Adipocyte (in vitro differentiated cells): ENCODE data around the gene RAB25.
"Not testable (repeated sequence)": the region's sequence is repeated elsewhere in the genome, so short reads cannot be mapped to it uniquely, and the experiment has no call there.

ENCODE experiments used
- DNase-seq: peaks from one replicate; pipeline ENCODE4 v3.0.0-alpha.2; 2015; ENCODE audit warnings: low read depth
- H3K27me3 ChIP-seq: replicated peaks from 2 replicates; pipeline ENCODE4 v1.7.0; 2013; ENCODE audit warnings: mild to moderate bottlenecking, low read length, moderate library complexity; ENCODE audit not compliant: control insufficient read depth, insufficient read depth
- H3K36me3 ChIP-seq: 2 replicates; pipeline ENCODE4 v1.7.0; 2013; ENCODE audit warnings: low read length, mild to moderate bottlenecking, moderate library complexity; ENCODE audit not compliant: control insufficient read depth, insufficient read depth, severe bottlenecking
- H3K4me1 ChIP-seq: 2 replicates; pipeline ENCODE4 v1.7.0; 2013; ENCODE audit warnings: mild to moderate bottlenecking, low read length, moderate library complexity; ENCODE audit not compliant: control insufficient read depth, insufficient read depth
- H3K4me3 ChIP-seq: 2 replicates; pipeline ENCODE4 v1.7.0; 2013; ENCODE audit warnings: mild to moderate bottlenecking, low read length, moderate library complexity
- H3K9ac ChIP-seq: 2 replicates; pipeline ENCODE4 v1.7.0; 2013; ENCODE audit warnings: mild to moderate bottlenecking, low read length, moderate library complexity
- H3K9me3 ChIP-seq: 2 replicates; pipeline ENCODE4 v1.7.0; 2013; ENCODE audit warnings: mild to moderate bottlenecking, low read length, moderate library complexity; ENCODE audit not compliant: control insufficient read depth

RAB25 gene

DNA sequence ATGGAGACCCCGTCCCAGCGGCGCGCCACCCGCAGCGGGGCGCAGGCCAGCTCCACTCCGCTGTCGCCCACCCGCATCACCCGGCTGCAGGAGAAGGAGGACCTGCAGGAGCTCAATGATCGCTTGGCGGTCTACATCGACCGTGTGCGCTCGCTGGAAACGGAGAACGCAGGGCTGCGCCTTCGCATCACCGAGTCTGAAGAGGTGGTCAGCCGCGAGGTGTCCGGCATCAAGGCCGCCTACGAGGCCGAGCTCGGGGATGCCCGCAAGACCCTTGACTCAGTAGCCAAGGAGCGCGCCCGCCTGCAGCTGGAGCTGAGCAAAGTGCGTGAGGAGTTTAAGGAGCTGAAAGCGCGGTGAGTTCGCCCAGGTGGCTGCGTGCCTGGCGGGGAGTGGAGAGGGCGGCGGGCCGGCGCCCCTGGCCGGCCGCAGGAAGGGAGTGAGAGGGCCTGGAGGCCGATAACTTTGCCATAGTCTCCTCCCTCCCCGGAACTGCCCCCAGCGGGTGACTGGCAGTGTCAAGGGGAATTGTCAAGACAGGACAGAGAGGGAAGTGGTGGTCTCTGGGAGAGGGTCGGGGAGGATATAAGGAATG is 54.1 kb downstream of the RAB25 start:
- no peaks in the 10 kb centered on the region for H3K27me3 ChIP-seq
- H3K9me3 ChIP-seq = no peaks in the 10 kb centered on the region
- H3K4me1 ChIP-seq = peaks cover 43% of the 10 kb centered on the region
- no peak for DNase-seq
- H3K9ac ChIP-seq = peak overlapping the region; percentile 100
- H3K4me3 ChIP-seq = peak overlapping the region; percentile 90
- H3K36me3 ChIP-seq = peaks cover 3% of the 10 kb centered on the region

DNA sequence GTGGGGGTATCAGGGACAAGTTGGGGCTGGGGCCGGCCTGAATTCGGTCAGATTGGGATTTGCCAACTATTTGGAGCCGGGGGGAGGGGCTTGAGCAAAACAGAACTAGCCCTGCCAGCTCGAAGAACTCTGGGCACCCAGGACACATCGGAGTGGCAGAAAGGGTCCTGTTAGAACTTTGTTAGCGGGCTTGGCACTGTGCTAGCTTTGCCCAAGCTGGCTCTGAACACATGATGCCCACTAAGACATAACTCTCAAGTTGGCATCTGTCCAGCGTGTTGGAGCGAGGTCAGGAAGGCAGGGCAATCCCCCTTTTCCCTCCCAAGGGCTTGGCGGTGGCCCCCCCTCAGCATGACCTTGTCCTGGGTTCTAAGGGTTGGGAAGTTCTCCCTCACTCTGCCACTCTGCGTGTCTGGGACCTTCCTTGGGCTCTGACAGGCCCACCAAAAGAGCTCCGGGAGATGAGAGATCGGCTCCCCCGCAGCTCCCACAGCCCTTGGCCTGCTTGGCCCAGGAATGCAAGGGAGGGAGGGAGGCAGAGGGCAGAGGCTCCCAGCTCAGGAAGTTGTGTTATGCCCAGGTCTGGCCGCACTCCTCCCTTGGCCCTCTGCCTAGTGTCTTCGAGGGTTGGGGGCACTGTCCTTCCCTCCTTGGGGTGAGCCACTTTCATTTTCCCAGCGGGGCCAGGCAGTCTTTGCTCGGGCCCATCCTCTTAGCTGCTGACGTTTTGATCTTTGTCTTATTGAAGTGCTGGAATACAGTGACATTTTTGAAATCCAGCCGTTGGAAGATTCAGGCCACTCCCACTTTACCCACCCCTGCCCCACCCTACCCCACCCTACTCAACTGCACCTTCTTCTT is 54.8 kb downstream of the RAB25 start:
- Histone ChIP-seq H3K4me3 (peak overlapping the region; percentile 90), H3K9ac (peak overlapping the region; percentile 100), H3K4me1 (peaks cover 50% of the 10 kb centered on the region), H3K36me3 (peaks cover 10% of the 10 kb centered on the region), H3K27me3 (no peaks in the 10 kb centered on the region), H3K9me3 (no peaks in the 10 kb centered on the region)
- DNase-seq = peak; percentile 79

DNA sequence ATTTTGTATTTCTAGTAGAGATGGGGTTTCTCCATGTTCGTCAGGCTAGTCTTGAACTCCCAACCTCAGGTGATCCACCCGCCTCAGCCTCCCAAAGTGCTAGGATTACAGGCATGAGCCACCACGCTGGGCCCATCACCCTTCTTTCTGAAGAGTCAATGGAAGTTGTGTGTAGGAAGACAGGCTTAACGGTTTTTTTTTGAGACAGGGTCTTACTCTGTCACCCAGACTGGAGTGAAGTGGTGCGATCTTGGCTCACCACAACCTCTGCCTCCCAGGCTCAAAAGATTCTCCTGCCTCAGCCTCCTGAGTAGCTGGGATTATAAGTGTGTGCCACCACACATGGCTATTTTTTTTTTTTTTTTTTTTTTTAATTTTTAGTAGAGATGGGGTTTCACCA is 55.8 kb downstream of the RAB25 start:
- not testable (repeated sequence) for DNase-seq, H3K9me3 ChIP-seq, H3K27me3 ChIP-seq
- peaks cover 12% of the 10 kb centered on the region for H3K36me3 ChIP-seq
- peak overlapping the region; percentile 90 for H3K4me3 ChIP-seq
- peaks cover 56% of the 10 kb centered on the region for H3K4me1 ChIP-seq
- peak overlapping the region; percentile 100 for H3K9ac ChIP-seq

DNA sequence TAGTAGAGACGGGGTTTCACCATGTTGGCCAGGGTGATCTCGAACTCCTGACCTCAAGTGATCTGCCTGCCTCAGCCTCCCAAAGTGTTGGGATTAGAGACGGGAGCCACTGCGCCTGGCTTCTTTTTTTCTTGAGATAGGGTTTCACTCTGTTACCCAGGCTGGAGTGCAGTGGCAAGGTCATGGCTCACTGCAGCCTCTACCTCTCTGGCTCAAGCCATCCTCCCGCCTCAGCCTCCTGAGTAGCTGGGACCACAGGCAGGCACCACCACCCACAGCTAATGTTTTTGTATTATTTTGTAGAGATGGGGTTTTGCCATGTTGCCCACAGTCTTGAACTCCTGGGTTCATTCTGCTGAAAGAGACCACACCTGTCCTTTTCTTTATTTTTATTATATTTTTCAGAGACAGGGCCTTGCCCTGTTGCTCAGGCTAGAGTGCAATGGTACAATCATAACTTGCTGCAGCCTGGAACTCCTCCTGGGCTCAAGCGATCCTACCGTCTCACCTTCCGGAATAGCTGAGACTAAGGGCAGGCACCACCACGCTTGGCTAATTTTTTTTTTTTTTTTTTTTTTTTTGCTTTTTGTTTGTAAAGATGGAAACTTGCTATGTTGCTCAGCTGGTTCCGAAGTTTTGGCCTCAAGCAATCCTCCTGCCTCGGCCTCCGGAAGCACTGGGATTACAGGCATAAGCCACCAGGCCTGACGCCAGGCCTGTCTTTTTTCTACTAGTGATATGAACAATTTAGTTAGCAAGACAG is 56.6 kb downstream of the RAB25 start:
- H3K9me3 ChIP-seq = no peaks in the 10 kb centered on the region
- H3K9ac ChIP-seq = peak overlapping the region; percentile 100
- DNase-seq = no peak
- H3K36me3 ChIP-seq = peaks cover 13% of the 10 kb centered on the region
- H3K27me3 ChIP-seq = no peaks in the 10 kb centered on the region
- H3K4me1 ChIP-seq = peaks cover 56% of the 10 kb centered on the region
- peak overlapping the region; percentile 90 for H3K4me3 ChIP-seq

DNA sequence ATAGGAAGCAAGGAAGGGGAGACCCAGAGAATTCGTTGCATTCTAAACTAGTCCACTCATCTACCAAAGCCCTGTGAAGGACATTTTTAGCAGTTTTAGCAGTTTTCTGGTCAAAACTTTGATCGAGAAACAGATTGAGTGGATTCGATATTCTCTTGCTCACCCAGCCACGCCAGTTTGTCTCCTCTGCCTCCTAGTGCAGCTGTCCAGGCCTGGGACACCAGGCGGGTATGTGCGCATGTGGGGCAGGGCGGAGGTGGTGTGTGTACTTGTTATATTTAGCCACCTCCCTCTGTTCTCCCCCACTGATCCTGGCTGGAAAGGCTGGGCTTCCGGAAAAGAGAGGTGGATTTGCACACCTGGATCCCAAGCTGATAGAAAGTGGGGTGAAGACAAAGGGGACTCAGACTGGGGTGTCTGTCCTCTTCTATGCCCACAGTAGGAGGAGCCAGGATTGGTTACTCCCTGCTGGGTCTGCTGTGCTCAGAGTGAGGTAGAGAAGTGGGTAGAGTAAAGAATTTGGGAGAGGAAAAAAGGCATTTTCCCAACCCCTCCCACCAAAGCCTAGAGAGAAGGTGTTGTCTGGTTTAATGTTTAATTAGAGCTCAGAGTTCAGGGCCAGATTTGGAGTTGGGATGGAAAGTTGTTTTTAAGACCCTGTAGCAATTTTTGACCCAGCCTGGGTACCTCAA is 57.4 kb downstream of the RAB25 start:
- Histone ChIP-seq H3K36me3 (peaks cover 13% of the 10 kb centered on the region), H3K4me1 (peaks cover 59% of the 10 kb centered on the region), H3K27me3 (no peaks in the 10 kb centered on the region), H3K4me3 (peak overlapping the region; percentile 90), H3K9me3 (no peaks in the 10 kb centered on the region), H3K9ac (peak overlapping the region; percentile 100)
- peak; percentile 66 for DNase-seq

DNA sequence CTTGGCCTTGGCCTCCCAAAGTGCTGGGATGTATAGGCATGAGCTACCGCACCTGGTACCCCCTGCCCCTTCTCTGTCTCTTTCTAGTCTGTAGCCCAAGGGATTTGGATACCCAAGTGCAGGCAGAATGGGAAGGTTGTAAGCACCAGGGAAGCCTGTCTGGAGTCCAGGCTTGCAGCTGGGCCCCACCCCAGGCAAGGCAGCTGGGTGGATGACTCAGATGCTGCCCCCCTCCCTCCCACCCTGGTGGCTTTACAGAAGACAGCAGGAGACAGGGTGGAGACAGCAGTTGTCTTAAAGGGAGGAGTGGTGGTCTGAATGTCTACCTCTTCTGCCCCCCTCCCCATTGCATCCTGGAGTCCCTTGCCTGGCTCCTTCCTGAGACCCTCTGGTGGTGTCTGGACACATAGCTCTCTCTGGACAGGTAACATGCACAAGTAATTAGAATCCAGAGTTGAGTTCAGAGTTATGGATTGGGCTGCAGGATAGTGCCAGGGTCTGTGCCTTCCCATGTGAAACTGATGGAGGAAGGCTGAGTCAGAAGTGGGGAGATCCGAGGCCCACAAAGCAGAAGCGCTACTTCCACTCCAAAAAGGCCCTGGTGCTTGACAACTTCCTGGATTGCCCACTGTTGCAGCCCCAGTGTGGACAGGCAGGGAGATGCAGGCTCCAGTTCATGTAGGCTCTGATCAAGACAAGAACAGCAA is 58.7 kb downstream of the RAB25 start:
- Histone ChIP-seq H3K9ac (peak overlapping the region; percentile 100), H3K9me3 (no peaks in the 10 kb centered on the region), H3K4me1 (peaks cover 62% of the 10 kb centered on the region), H3K27me3 (no peaks in the 10 kb centered on the region), H3K4me3 (peak overlapping the region; percentile 90), H3K36me3 (peaks cover 13% of the 10 kb centered on the region)
- peak; percentile 84 for DNase-seq
